BLaER1 treated with 17β-estradiol and CSF1 and Interleukin-3, amounts not matched to agents 10 nM and 100 nM (cell line): ENCODE results near the gene ATXN1L.

Source experiments
- H3K27ac ChIP-seq, 11 experiments: shearing (Covaris generic); formaldehyde crosslinking; 2 replicates each; pipeline ENCODE4 v1.8.1; 2022
- H3K27me3 ChIP-seq, 11 experiments: shearing (Covaris generic); formaldehyde crosslinking; 2 replicates each; pipeline ENCODE4 v1.8.1; 2022
- H3K36me3 ChIP-seq, 11 experiments: shearing (Covaris generic); formaldehyde crosslinking; 2 replicates each; pipeline ENCODE4 v1.8.1; 2022
- H3K4me1 ChIP-seq, 10 experiments: shearing (Covaris generic); formaldehyde crosslinking; 2 replicates each; pipeline ENCODE4 v1.8.1; 2022
- H3K4me2 ChIP-seq, 11 experiments: shearing (Covaris generic); formaldehyde crosslinking; 2 replicates each; pipeline ENCODE4 v1.8.1; 2022
- H3K4me3 ChIP-seq, 10 experiments: shearing (Covaris generic); formaldehyde crosslinking; 2 replicates each; pipeline ENCODE4 v1.8.1; 2022
- H3K9ac ChIP-seq, 11 experiments: shearing (Covaris generic); formaldehyde crosslinking; 2 replicates each; pipeline ENCODE4 v1.8.1; 2022
- H3K9me3 ChIP-seq, 11 experiments: shearing (Covaris generic); formaldehyde crosslinking; replicated peaks in 1 of 11; 2 replicates each; pipeline ENCODE4 v1.8.1; 2022
- H4K20me1 ChIP-seq, 11 experiments: shearing (Covaris generic); formaldehyde crosslinking; 2 replicates each; pipeline ENCODE4 v1.8.1; 2022
- Cebpa-rat ChIP-seq, 11 experiments: shearing (Covaris generic); IDR thresholded peaks; 2 replicates each; pipeline ENCODE4 v1.8.1; 2022

Gene ATXN1L

DNA sequence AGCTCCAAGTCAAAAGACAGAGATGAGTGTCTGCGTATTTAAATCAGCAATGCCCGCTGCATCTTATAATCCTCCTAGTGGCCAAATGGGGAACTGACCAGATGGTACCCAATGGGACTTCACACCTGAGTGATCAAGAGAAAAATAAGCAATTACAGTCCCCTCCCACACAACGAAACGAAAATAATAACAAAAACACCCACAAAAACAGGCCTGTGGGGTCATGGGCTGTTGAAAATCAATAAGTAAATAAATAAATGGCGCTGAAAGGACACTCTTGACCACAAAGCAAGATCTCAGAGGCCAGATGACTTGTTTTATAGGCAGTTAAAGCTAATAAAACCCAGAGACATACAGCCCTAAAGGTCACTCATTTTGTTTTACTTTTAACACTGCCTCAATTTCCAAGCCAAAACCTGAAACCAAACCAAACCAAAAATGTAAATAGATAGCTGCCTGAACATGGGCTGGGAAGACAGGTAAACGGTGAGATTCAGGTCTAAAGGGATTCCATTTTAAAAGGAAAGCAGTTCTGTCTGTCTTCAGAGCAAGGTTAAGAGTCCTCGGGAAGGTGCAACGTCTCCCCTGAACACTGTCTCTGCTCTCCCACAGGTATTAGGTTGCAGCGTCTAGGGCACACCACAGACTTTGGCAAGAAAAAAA lies 36.9 kb downstream of the ATXN1L start:
- H3K9ac ChIP-seq, result peak overlapping the region; percentile 90 to 99 (median 96); a peak in 21 of 22 replicates
- H3K4me3 ChIP-seq, result peak overlapping the region; percentile 89 to 97 (median 94)
- peak overlapping the region in 10 of 11 experiments; percentile 89 to 99 (median 96); a peak in 19 of 22 replicates for H3K27ac ChIP-seq
- no peaks in the 10 kb centered on the region for H3K9me3 ChIP-seq
- peaks cover 12 to 21% (median 19%) of the 10 kb centered on the region in 11 experiments; a peak in 20 of 22 replicates for H3K36me3 ChIP-seq
- peak overlapping the region; percentile 88 to 98 (median 92) for H3K4me2 ChIP-seq
- TF ChIP-seq Cebpa-rat (IDR thresholded peaks at IDR 0.05), result no peak
- peaks cover 0 to 32% (median 15%) of the 10 kb centered on the region in 11 experiments; a peak in 10 of 22 replicates for H4K20me1 ChIP-seq
- no peaks in the 10 kb centered on the region for H3K27me3 ChIP-seq
- peaks cover 53 to 61% (median 57%) of the 10 kb centered on the region in 10 experiments for H3K4me1 ChIP-seq

DNA sequence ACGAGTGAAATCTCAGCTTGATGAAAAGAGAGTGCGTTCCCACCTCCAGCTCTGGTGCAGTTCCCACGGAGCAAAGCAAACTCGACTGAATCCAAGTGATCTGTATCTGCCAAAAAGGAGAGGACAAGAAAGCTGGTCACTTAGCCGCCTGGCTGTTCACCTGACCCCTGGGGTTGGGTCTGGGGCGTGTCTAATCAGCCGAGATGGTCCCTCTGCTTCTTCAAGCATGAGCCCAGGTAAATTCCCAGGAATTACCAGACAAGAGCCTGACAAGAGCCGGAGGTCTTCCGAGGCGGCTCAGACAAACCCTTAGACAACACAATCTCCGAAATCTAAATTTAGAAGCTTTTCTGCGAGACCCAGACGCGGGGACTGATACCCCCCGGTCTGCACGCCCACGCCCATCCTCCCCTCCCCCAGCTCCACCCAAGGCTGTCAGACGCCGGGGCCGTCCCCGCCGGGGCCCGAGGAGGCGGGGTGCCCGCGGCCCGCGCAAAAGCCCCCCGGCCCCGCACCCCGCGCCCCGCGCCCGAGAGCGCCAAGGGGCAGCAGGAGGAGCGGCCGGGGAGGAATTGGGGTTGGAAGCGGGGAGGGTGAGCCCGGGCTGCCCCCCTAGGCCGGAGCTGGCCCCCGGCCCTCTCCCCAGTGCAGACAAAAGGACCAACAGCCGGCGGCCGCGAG lies 37.5 kb downstream of the ATXN1L start:
- H3K27ac ChIP-seq, result peak overlapping the region; percentile 81 to 99 (median 95)
- H4K20me1 ChIP-seq, result peaks cover 0 to 32% (median 15%) of the 10 kb centered on the region in 11 experiments; a peak in 10 of 22 replicates
- H3K9ac ChIP-seq, result peak overlapping the region; percentile 90 to 99 (median 96)
- H3K4me1 ChIP-seq, result peaks cover 53 to 61% (median 57%) of the 10 kb centered on the region in 10 experiments
- H3K4me2 ChIP-seq, result peak overlapping the region; percentile 88 to 98 (median 92)
- TF ChIP-seq Cebpa-rat (IDR thresholded peaks at IDR 0.05), result no peak
- peak overlapping the region; percentile 89 to 97 (median 94) for H3K4me3 ChIP-seq
- no peaks in the 10 kb centered on the region for H3K9me3 ChIP-seq
- H3K36me3 ChIP-seq, result peaks cover 8 to 16% (median 14%) of the 10 kb centered on the region in 11 experiments; a peak in 20 of 22 replicates
- no peaks in the 10 kb centered on the region for H3K27me3 ChIP-seq

DNA sequence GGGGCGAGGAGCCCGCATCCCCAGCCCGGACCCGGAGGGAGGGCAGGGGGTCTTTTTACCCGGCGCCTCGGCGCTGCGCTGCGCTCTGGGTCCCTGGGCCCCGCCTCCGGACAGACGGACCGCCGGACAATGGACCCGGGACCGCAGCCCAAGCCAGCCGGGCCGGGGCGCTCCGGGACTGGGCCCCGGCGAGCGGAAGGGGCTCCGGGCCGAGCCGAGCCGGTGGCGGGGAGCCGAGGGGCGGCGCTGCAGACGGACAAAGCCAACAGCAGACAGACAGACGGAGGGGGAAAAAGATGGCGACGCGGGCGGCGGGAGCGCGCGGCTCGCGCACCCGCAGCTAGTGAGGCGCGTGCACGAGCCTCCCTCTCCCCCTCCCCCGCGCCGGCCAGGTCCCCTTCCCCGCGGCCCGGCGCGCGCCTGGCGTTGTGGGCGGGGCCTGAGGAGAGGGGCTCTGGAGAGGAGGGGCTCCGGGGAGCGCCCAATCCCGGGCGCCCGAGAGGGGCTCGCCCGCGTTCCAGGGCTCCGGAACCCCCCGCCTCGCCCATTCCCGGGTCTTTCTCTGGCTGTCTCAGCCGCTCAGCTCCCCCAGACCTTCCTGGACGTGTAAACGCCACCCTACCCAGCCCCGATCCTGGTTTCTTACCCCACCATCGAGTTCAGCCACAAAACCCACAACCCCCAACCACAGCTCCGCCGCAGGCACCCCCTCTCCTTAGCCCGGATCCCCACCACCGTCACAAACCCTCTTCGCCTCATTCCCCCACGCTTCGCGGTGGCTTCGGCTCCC lies 38.3 kb downstream of the ATXN1L start, which contains the start of gene ZNF821:
TSS of gene ZNF821 (minus strand) at position 334 of the 790 bp plus-strand sequence. CDS start 4,236 bp downstream, outside the sequence.
- H3K4me3 ChIP-seq, result peak within 1 kb of the TSS; percentile 89 to 97 (median 94)

DNA sequence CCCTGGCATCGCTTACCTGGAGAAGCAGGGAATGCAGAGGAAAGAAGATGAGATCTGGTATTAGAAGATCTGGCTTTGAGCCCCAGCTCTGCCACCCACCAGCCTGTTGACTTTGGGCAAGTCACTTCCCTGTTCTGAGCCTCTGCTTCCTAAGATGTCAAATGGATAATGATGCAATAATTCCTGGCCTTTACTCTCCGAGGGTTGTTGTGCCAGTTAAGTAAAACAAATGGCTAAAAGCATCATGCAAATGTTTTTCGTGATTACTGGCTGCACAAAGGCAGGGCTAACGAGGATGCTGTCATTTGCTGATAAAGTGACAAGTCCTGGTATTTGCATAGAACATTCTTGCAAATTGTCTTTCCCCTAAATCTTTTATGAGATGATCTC lies 39.5 kb downstream of the ATXN1L start:
- Histone ChIP-seq H3K36me3 (no peaks in the 10 kb centered on the region), H3K27ac (0 out of 22 replicates have a peak overlapping the region, but pooled peaks of 1 of the 11 experiments have one; percentile 89), H3K27me3 (no peaks in the 10 kb centered on the region), H3K4me2 (peak overlapping the region; percentile 88 to 98 (median 92)), H3K4me1 (peaks cover 40 to 53% (median 43%) of the 10 kb centered on the region in 10 experiments), H4K20me1 (peaks cover 0 to 32% (median 15%) of the 10 kb centered on the region in 11 experiments; a peak in 10 of 22 replicates), H3K4me3 (peak overlapping the region in 3 of 10 experiments; percentile 93 to 94 (median 93); a peak in 4 of 20 replicates), H3K9ac (peak overlapping the region in 1 of 11 experiments; percentile 96; a peak in 1 of 22 replicates), H3K9me3 (no peaks in the 10 kb centered on the region)
- peak in 7 of 11 experiments; percentile 19 to 68 (median 26); a peak in 4 of 22 replicates for TF ChIP-seq Cebpa-rat (IDR thresholded peaks at IDR 0.05)

More for the DNA sequence above, 38.3 kb downstream of the ATXN1L start, which contains the start of gene ZNF821:
- Histone ChIP-seq H3K36me3 (peaks cover 1 to 9% (median 7%) of the 10 kb centered on the region in 11 experiments; a peak in 16 of 22 replicates), H3K4me2 (peak within 1 kb of the TSS; percentile 88 to 98 (median 92)), H3K9me3 (no peaks in the 10 kb centered on the region), H4K20me1 (peaks cover 0 to 32% (median 15%) of the 10 kb centered on the region in 11 experiments; a peak in 10 of 22 replicates), H3K27me3 (no peaks in the 10 kb centered on the region), H3K4me1 (peaks cover 52 to 57% (median 55%) of the 10 kb centered on the region in 10 experiments), H3K9ac (peak within 1 kb of the TSS; percentile 90 to 99 (median 96)), H3K27ac (peak within 1 kb of the TSS; percentile 81 to 99 (median 95))
- no peak for TF ChIP-seq Cebpa-rat (IDR thresholded peaks at IDR 0.05)

DNA sequence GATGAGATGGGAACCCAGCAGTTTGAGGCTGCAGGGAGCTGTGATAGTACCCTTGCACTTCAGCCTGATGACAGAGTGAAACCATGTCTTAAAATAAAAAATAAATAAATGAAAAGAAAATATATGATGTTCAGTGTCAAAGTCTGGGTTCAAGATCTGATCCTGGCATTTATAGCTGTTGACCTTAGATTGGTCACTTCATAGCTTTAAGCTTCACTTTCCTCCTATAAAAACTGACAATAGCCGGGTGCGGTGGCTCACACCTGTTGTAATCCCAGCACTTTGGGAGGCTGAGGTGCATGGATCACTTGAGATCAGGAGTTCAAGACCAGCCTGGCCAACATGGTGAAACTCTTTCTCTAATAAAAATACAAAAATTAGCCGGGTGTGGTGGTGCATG lies 43.4 kb downstream of the ATXN1L start:
- H3K9ac ChIP-seq, result no peak overlapping the region
- H3K36me3 ChIP-seq, result no peaks in the 10 kb centered on the region
- no peak for TF ChIP-seq Cebpa-rat (IDR thresholded peaks at IDR 0.05)
- H3K9me3 ChIP-seq, result no peaks in the 10 kb centered on the region
- H3K27ac ChIP-seq, result no peak overlapping the region
- H3K27me3 ChIP-seq, result no peaks in the 10 kb centered on the region
- no peak overlapping the region for H3K4me3 ChIP-seq
- peaks cover 19 to 40% (median 26%) of the 10 kb centered on the region in 10 experiments for H3K4me1 ChIP-seq
- H4K20me1 ChIP-seq, result peaks cover 0 to 6% (median 0%) of the 10 kb centered on the region in 11 experiments; a peak in 1 of 22 replicates
- H3K4me2 ChIP-seq, result no peak overlapping the region

DNA sequence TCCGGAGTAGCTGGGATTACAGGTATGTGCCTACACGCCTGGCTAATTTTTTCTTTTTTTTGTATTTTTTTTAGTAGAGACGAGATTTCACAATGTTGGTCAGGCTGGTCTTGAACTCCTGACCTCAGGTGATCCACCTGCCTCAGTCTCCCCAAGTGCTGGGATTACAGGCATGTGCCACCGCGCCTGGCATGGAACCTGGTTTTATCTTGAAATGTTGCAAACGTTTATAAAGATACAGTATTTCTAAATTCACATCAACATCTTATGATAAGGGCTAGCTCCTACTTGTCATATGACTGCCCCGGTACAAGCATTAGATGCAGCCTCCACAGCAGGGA lies 48.1 kb downstream of the ATXN1L start:
- H3K36me3 ChIP-seq, result peaks cover 9 to 24% (median 19%) of the 10 kb centered on the region in 11 experiments; a peak in 20 of 22 replicates
- peak overlapping the region; percentile 91 to 100 (median 98) for H3K9ac ChIP-seq
- H3K4me2 ChIP-seq, result peak overlapping the region; percentile 79 to 95 (median 92)
- peaks cover 33 to 51% (median 39%) of the 10 kb centered on the region in 10 experiments for H3K4me1 ChIP-seq
- TF ChIP-seq Cebpa-rat (IDR thresholded peaks at IDR 0.05), result 0 out of 22 replicates have a peak, but pooled peaks of 2 of the 11 experiments have one; percentile 5 to 8
- peak overlapping the region; percentile 82 to 100 (median 93) for H3K4me3 ChIP-seq
- no peaks in the 10 kb centered on the region for H3K9me3 ChIP-seq
- peaks cover 25 to 34% (median 29%) of the 10 kb centered on the region in 11 experiments for H4K20me1 ChIP-seq
- peak overlapping the region; percentile 85 to 99 (median 98) for H3K27ac ChIP-seq
- H3K27me3 ChIP-seq, result no peaks in the 10 kb centered on the region

DNA sequence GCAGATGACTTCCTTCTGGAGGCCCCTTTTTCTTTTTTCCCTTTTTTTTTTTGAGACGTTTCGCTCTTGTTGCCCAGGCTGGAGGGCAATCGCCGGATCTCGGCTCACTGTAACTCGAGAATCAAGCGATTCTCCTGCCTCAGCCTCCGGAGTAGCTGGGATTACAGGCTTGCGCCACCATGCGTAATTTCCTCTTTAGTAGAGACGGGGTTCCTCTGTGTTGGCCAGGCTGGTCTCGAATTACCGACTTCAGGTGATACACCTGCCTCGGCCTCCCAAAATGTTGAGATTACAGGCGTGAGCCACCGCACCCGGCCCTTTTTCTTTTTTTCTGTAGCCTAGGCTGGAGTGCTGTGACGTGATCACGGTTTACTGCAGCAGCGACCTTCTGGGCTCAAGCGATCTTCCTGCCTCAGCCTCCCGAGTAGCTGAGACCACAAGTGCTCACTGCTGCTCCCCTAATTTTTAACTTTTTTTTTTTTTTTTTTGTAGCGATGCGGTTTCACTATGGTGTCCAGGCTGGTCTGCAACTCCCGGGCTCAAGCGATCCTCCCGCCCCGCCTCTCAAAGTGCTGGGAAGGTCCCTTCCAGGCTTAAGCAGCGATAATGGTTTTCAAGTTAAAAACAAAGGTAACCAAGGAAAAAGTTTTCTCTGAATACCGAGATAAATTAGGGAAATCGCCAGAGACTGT lies 48.6 kb downstream of the ATXN1L start:
- H3K27ac ChIP-seq, result peak overlapping the region; percentile 85 to 99 (median 98)
- TF ChIP-seq Cebpa-rat (IDR thresholded peaks at IDR 0.05), result no peak
- H3K27me3 ChIP-seq, result no peaks in the 10 kb centered on the region
- peaks cover 38 to 56% (median 44%) of the 10 kb centered on the region in 10 experiments for H3K4me1 ChIP-seq
- H3K4me2 ChIP-seq, result peak overlapping the region; percentile 79 to 95 (median 92)
- H4K20me1 ChIP-seq, result peaks cover 30 to 39% (median 35%) of the 10 kb centered on the region in 11 experiments
- H3K9me3 ChIP-seq, result no peaks in the 10 kb centered on the region
- peak overlapping the region; percentile 91 to 100 (median 98) for H3K9ac ChIP-seq
- peaks cover 9 to 28% (median 23%) of the 10 kb centered on the region in 11 experiments; a peak in 20 of 22 replicates for H3K36me3 ChIP-seq
- peak overlapping the region; percentile 82 to 100 (median 93) for H3K4me3 ChIP-seq
